Ovary (tissue), 9 donors: Measurements from ENCODE around the gene AUTS2. TPM values are rescaled to one million over a fixed set of nuclear protein-coding genes. Genes with fewer than 3 reads are reported as not detected.

ENCODE experiments used
- DNase-seq, 5 donors: peaks; one replicate each; pipeline ENCODE4 v3.0.0-alpha.2; 2019 to 2020
- H3K27ac ChIP-seq, 2 donors: fragments of 200-600 bp; one replicate each; pipeline versions ENCODE4 v1.5.1 to v1.8.0; 2019 to 2022
- H3K27me3 ChIP-seq: fragments of 200-600 bp; one replicate; pipeline ENCODE4 v1.8.0; 2022
- H3K36me3 ChIP-seq: fragments of 200-600 bp; sonication (generic); one replicate; pipeline ENCODE4 v1.5.1; 2019
- H3K4me1 ChIP-seq: one replicate; pipeline ENCODE4 v1.8.1; 2013; ENCODE audit warnings: mild to moderate bottlenecking, moderate library complexity; ENCODE audit not compliant: insufficient read depth
- H3K4me3 ChIP-seq: fragments of 200-600 bp; sonication (generic); one replicate; pipeline ENCODE4 v1.5.1; 2017
- H3K9me3 ChIP-seq, 2 donors: fragments of 200-600 bp in 1 of 2; sonication (generic) in 1 of 2; one replicate each; pipeline versions ENCODE4 v1.5.1 to v1.8.1; 2013 to 2019; ENCODE audit warnings: mild to moderate bottlenecking in 1 of 2, moderate library complexity in 1 of 2
- EP300 ChIP-seq: sonication (generic); formaldehyde crosslinking; IDR thresholded peaks from one replicate; pipeline ENCODE4 v1.6.1; 2017; ENCODE audit warnings: antibody characterized with exemption
- POLR2A ChIP-seq: fragments of 450-650 bp; IDR thresholded peaks from one replicate; pipeline ENCODE4 v1.6.1; 2017; ENCODE audit warnings: antibody characterized with exemption, mild to moderate bottlenecking, moderate library complexity
- WGBS, 3 donors: extraction: QIAGEN DNeasy Blood & Tissue Kit in 1 of 3; methylation state at CpG; one replicate each; pipeline versions ENCODE4 v1.1.5 to v1.1.7; 2013 to 2017; 5-methylcytosine and 5-hydroxymethylcytosine counted together
- intact Hi-C, 4 donors: fragments of 100-400 bp; cut with DNase I; formaldehyde crosslinking; loops; one replicate each; pipeline versions ENCODE4 v1.11.0 to v1.15.1; 2022 to 2023
- polyA plus RNA-seq, 2 donors: library from polyadenylated mRNA; stranded (reverse); fragments of 200-250 nt in 1 of 2; fragments of 350-450 nt in 1 of 2; fragmentation: Illumina TruSeq in 1 of 2; extraction: RNeasy Lipid Tissue Mini Kit (QIAGEN cat#74804) in 1 of 2; gene quantifications; one replicate each; pipeline ENCODE4 v1.2.3, GENCODE V29; 2013 to 2014
- total RNA-seq, 7 donors: library from RNA; depleted of rRNA in 2 of 7; stranded (reverse); fragments of >200 nt in 2 of 7; fragmentation: NEBNext Ultra II Directional in 3 of 7; extraction: Animal tissue kit (Norgen Biotek cat#: 25700) in 3 of 7; gene quantifications; one replicate each; pipeline versions ENCODE4 v1.1.0 to v1.2.4, GENCODE V29; 2016 to 2023
- TF ChIP-seq, protein P1 (sequence below), 3 donors: fragments of 450-650 bp in 2 of 3; fragments of 200-600 bp in 1 of 3; IDR thresholded peaks; one replicate each; pipeline versions ENCODE4 v1.5.1 to v1.8.0; 2016 to 2022; ENCODE audit warnings: antibody characterized with exemption in 3 of 3, mild to moderate bottlenecking in 1 of 3
- donor health status: DM: no; HTN: no; CAD: no; lungs with moderate emphysema.
- donor health status: DM: no; HTN: no; CAD: no.
- donor health status: Bipolar disorder and iron deficiency.
- donor health status: DM: yes; HTN: yes; CAD: no.
- donor health status: DM: no; HTN: no; CAD: no.
- donor health status: DM: yes; HTN: yes; CAD: no.

The AUTS2 gene
- total and polyA plus RNA-seq, 9 donors: 18.3 to 60.9 (median 44.9) TPM

DNA sequence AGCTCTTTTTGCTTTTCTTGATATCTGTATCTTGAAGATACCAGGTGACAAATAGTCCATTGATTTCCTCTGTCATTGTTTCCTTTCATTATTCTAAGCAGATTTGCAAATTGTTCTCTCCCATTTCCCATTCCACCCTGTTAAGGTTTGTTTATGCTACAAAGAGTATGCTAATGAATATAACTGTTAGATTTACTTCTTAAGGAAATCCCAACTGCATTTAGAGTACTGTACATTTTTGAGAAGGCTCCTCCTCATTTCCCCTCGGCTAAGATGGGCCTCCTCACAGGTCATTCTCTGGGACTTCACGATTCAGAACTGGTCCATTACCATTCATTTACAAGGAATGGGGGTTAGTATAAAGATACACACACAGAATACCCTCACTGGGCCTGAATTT, 15.6 kb downstream of the AUTS2 start:
- Histone ChIP-seq H3K36me3 (no peaks in the 10 kb centered on the region), H3K9me3 (no peaks in the 10 kb centered on the region), H3K4me1 (peaks cover 9% of the 10 kb centered on the region), H3K4me3 (no peak overlapping the region), H3K27me3 (no peaks in the 10 kb centered on the region), H3K27ac (no peak overlapping the region)
- 79 to 90% (median 80%) methylated on average over 2 of the region's 2 CpGs for WGBS, 3 donors
- intact Hi-C loops: loop anchor here in 1 of 4 donors (10.0 kb wide), 1 partner anchor 271 kb away; no protein-coding TSS in a partner anchor
- no peak for TF ChIP-seq POLR2A
- TF ChIP-seq, protein P1, sequence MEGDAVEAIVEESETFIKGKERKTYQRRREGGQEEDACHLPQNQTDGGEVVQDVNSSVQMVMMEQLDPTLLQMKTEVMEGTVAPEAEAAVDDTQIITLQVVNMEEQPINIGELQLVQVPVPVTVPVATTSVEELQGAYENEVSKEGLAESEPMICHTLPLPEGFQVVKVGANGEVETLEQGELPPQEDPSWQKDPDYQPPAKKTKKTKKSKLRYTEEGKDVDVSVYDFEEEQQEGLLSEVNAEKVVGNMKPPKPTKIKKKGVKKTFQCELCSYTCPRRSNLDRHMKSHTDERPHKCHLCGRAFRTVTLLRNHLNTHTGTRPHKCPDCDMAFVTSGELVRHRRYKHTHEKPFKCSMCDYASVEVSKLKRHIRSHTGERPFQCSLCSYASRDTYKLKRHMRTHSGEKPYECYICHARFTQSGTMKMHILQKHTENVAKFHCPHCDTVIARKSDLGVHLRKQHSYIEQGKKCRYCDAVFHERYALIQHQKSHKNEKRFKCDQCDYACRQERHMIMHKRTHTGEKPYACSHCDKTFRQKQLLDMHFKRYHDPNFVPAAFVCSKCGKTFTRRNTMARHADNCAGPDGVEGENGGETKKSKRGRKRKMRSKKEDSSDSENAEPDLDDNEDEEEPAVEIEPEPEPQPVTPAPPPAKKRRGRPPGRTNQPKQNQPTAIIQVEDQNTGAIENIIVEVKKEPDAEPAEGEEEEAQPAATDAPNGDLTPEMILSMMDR (IDR thresholded peaks at IDR 0.05): no peak
- no peak for TF ChIP-seq EP300
- DNase-seq: no peak

DNA sequence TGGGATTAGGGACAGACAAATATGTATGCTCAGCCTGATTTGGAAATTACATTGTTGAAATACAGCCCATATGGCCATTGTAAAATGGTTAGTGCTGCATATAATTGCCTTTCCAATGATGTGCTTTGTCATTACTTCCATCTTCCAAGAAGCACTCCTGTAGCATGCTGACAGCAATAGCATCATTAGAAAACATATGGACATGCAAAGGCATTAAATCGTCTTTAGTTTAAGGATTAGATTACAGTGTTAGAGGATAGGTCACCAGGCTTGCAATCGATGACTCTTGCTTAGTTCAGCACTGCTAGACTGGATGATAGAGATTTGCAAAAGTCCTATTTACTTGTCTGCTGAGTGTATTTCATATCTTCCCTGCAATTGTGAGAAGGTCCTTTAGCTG, 17.4 kb downstream of the AUTS2 start:
- H3K27me3 ChIP-seq: no peaks in the 10 kb centered on the region
- H3K9me3 ChIP-seq: no peaks in the 10 kb centered on the region
- TF ChIP-seq EP300 (no peak), POLR2A (no peak)
- TF ChIP-seq, protein P1 (IDR thresholded peaks at IDR 0.05): no peak
- intact Hi-C loops: loop anchor here in 1 of 4 donors (10.0 kb wide), 1 partner anchor 269 kb away; no protein-coding TSS in a partner anchor
- H3K27ac ChIP-seq: no peak overlapping the region
- 83 to 91% (median 91%) methylated on average over 2 of the region's 2 CpGs for WGBS, 3 donors
- H3K4me3 ChIP-seq: no peak overlapping the region
- H3K4me1 ChIP-seq: peaks cover 7% of the 10 kb centered on the region
- DNase-seq: no peak
- H3K36me3 ChIP-seq: no peaks in the 10 kb centered on the region

DNA sequence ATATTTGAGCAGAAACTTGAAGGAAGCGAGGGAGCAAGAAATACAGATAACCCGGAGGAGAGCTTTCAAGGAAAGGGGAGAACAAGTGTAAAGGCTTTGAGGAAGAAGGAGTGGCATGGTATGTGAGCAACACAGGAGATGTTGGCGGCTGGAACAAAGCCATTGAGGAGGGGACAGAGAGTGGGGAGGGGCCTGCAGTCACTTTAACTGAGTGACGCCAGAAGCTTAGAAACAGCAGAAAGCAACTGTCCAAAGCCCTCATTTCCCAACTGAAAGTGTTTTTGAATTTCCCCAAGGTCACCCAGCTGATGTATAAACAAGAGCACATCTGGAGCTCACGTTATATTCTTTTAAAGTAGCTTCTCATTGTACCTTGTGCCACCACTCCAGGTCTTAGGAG, 19.1 kb downstream of the AUTS2 start:
- intact Hi-C loops: loop anchor here in 1 of 4 donors (10.0 kb wide), 1 partner anchor 267 kb away; no protein-coding TSS in a partner anchor
- Histone ChIP-seq H3K27ac (no peak overlapping the region), H3K4me3 (no peak overlapping the region), H3K4me1 (peaks cover 7% of the 10 kb centered on the region), H3K36me3 (no peaks in the 10 kb centered on the region), H3K27me3 (no peaks in the 10 kb centered on the region), H3K9me3 (no peaks in the 10 kb centered on the region)
- TF ChIP-seq, protein P1 (IDR thresholded peaks at IDR 0.05): no peak
- TF ChIP-seq POLR2A (no peak), EP300 (no peak)
- DNase-seq: peak in 4 of 5 donors; percentile 13 to 38 (median 29)
- 38 to 62% (median 50%) methylated on average over 5 of the region's 5 CpGs for WGBS, 3 donors

- WGBS, 3 donors: 94 to 100% (median 100%) methylated on average over 1 of the region's 1 CpG
- TF ChIP-seq, protein P1 (IDR thresholded peaks at IDR 0.05): no peak
- TF ChIP-seq POLR2A: no peak
- TF ChIP-seq EP300: no peak
Observed at GRCh38 chr7:69619054-69619453, 20.8 kb downstream of the AUTS2 start.

More at GRCh38 chr7:69619054-69619453, 20.8 kb downstream of the AUTS2 start:
- Histone ChIP-seq H3K4me3 (no peak overlapping the region), H3K36me3 (no peaks in the 10 kb centered on the region), H3K4me1 (peaks cover 11% of the 10 kb centered on the region), H3K27ac (no peak overlapping the region), H3K9me3 (no peaks in the 10 kb centered on the region), H3K27me3 (no peaks in the 10 kb centered on the region)
- DNase-seq: no peak
- intact Hi-C loops: loop anchor here in 1 of 4 donors (10.0 kb wide), 1 partner anchor 266 kb away; no protein-coding TSS in a partner anchor
